GM10248 (cell line): ENCODE results near the gene BPGM.

Experiments
- CTCF ChIA-PET: fragments of 300-600 bp; sonication (Branson Sonifier 250); formaldehyde crosslinking; extraction: SDS; loops from one replicate; lab custom pipeline; 2021; ENCODE audit warnings: antibody characterized with exemption; lab: Yijun Ruan, JAX
- POLR2A ChIA-PET: fragments of 350-650 bp; sonication (Branson Sonifier 250); formaldehyde crosslinking; extraction: SDS; loops from one replicate; lab custom pipeline; 2020; ENCODE audit warnings: antibody characterized with exemption; lab: Yijun Ruan, JAX
- DNase-seq: peaks from one replicate; pipeline ENCODE4 v3.0.0; 2012; ENCODE audit errors: extremely low spot score
- CTCF ChIP-seq: IDR thresholded peaks from 2 replicates; pipeline ENCODE4 v1.5.1; 2012; ENCODE audit warnings: mild to moderate bottlenecking, low read depth; ENCODE audit errors: extremely low read depth, missing control alignments, control extremely low read depth

The BPGM gene

GRCh38 chr7:134723892-134724291 is 77.2 kb downstream of the BPGM start:
- POLR2A ChIA-PET: no interaction called here
- CTCF ChIA-PET: interaction anchor here (0.9 to 6.2 kb wide), 20 partner anchors 9 to 234 kb away, joined by 3 to 39 read pairs (median 4); no protein-coding TSS in a partner anchor
- TF ChIP-seq CTCF: no peak
- DNase-seq: no peak

- TF ChIP-seq CTCF: peak; percentile 45
- POLR2A ChIA-PET: no interaction called here
- DNase-seq: peak; percentile 32
- CTCF ChIA-PET: interaction anchor here (0.9 to 6.2 kb wide), 22 partner anchors 10 to 233 kb away, joined by 3 to 39 read pairs (median 4); no protein-coding TSS in a partner anchor
Measured at GRCh38 chr7:134724606-134725005, 78.0 kb downstream of the BPGM start.

- POLR2A ChIA-PET: no interaction called here
- CTCF ChIA-PET: interaction anchor here (1.0 to 6.2 kb wide), 6 partner anchors 14 to 94 kb away, joined by 3 to 39 read pairs (median 4); no protein-coding TSS in a partner anchor
- TF ChIP-seq CTCF: no peak
- no peak for DNase-seq
Measured at GRCh38 chr7:134726581-134726980, 79.9 kb downstream of the BPGM start.

- POLR2A ChIA-PET: no interaction called here
- TF ChIP-seq CTCF: no peak
- no peak for DNase-seq
- CTCF ChIA-PET: interaction anchor here (1.3 to 6.2 kb wide), 4 partner anchors 12 to 180 kb away, joined by 3 to 39 read pairs (median 4); no protein-coding TSS in a partner anchor
Measured at GRCh38 chr7:134727711-134728110, 81.1 kb downstream of the BPGM start.
